ENCODE measurements around the gene PTPN4.
"Not testable (repeated sequence)": the region's sequence is repeated elsewhere in the genome, so short reads cannot be mapped to it uniquely, and the experiment has no call there.

The PTPN4 gene

DNA sequence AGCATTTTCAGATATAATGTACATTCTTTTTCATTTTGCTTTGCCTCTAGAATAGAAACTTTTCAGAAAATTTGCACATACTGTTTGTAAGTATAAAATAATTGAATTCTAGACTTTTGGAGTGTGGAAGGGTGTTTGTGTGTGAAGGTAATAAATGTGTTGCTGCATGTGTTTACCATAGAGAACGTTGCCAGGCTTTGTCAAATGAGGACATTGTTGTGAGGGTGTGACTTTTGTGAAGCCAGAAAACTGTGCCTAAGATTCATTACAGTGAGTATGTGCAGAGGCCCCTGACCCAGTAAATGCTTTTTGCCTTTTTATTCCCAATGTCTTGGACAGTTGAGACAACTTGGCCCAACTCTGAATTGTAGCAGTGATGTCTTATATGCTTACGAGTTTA is 222.8 kb downstream of the PTPN4 start:
- no peak for DNase-seq

DNA sequence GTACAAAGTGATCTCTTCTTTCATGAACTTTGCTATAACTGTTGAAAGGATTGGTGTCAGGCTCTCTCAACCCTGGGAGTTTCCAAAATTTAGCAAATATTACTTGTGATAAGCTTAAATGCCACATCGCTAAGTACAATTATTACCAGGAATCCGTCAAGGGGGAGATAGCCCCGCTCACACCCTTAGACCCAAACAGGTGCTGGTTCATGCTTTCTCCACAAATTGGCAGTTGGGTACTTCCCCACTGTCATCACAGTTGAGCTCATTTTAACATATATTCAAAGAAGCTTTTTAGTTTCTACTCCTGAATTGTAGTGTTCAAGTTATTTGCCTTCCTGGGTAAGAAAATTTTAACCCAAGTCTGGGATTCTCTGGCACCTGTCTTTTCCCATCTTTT is 223.4 kb downstream of the PTPN4 start:
- no peak for DNase-seq

DNA sequence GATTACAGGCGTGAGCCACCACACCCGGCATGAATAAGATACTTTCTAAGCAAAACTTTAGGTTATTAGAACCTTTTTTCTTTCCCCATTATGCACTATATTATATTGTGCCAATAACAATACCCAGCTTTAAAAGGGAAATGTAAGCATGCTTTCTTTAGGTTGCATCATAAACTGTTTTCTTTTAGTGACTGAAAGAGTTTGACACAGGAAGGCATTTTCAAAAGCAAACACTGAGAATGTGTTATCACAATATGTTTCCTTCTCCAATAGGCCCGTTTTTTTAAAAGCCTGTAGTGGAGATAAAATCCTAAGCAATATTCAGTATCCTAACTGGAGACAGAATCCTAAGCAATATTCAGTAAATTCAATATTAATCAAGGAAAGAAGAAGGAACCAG is 236.4 kb downstream of the PTPN4 start:
- no peak for DNase-seq

- not testable (repeated sequence) for DNase-seq
These were observed 237.5 kb downstream of the PTPN4 start for GRCh38 chr2:119996896-119997891.

DNA sequence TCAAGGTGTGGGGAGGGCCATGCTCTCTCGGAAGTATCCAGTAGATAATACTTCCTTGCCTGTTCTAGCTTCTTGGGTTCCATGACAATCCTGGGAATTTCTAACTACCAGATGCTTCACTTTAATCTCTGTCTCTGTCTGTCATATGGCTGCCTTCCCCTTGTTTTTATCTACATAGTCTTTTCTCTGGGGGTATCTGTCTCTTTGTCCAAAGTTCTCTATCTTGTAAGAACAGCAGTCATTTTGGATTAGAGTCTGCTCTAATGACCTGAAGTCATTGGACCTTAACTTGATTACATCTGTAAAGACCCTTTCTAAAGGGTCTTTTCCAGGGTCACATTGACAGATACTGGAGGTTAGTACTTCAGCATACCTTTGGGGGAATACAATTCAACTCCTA is 241.7 kb downstream of the PTPN4 start:
- no peak for DNase-seq

DNA sequence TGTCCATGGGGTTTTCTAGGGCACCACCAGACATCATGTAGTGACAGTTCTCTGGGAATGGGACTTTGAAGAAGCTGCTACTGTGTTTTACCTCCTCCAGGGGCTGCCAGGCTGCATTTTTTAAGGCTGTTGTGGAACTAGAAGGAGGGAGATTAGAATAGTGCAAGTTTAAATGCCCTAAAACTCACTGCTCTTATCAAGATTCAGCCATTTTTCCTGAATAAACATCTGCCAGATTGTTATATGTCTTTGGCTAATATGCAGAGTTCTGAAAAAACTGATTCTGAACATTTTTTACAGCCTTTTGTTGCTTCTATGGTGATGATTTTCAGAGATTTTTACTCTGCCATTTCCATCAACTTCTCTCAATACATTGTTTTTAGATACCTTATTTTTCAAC is 244.5 kb downstream of the PTPN4 start:
- DNase-seq: no peak

DNA sequence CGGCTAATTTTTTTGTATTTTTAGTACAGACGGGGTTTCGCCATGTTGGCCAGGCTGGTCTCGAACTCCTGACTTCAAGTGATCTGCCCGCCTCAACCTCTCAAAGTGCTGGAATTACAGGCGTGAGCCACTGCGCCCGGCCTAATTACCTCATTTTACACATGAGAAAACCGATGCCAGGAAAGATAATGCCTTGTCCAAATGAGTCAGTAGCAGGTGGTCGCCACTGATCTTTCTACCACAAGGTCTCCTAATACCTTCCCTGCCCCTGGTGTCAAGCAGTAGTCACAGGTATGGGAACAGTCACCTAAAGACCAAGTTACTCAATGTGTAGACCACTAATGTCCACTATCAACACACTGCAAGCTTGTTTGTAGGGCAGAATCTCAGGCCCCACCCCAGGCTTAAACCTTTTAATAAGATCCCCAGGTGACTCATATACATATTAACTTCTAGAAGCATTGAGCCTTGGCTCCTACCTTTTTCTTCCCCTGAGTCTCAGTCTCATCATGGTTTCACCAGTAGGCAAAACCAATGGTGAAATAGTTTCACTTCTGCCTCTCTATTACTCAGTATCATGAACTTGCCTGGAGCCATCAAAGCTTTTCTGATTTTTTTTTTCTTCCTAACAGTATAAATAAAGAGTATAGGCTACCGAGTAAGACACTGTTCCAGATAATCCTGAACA is 246.3 kb downstream of the PTPN4 start:
- DNase-seq: no peak

GRCh38 chr2:120007851-120008250 is 248.1 kb downstream of the PTPN4 start:
- DNase-seq: no peak

DNA sequence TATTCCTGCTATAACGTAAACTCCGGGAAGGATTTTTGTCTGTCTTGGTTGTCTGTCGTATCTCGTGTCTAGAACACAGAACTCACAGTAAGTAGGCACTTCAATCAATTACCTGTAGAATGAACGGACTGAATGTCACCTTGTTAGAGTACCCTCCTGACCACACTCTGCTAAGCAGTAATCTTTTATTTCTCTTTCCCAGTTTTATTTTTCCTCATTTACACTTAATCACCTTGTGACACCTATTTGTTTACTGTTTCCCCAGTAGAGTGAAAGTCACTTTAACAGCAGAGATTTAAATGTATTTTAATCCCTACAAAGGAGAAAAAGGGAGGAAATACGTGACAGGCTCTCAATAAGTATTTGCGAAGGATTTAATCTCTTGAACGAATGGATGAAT is 252.6 kb downstream of the PTPN4 start:
- DNase-seq: no peak

DNA sequence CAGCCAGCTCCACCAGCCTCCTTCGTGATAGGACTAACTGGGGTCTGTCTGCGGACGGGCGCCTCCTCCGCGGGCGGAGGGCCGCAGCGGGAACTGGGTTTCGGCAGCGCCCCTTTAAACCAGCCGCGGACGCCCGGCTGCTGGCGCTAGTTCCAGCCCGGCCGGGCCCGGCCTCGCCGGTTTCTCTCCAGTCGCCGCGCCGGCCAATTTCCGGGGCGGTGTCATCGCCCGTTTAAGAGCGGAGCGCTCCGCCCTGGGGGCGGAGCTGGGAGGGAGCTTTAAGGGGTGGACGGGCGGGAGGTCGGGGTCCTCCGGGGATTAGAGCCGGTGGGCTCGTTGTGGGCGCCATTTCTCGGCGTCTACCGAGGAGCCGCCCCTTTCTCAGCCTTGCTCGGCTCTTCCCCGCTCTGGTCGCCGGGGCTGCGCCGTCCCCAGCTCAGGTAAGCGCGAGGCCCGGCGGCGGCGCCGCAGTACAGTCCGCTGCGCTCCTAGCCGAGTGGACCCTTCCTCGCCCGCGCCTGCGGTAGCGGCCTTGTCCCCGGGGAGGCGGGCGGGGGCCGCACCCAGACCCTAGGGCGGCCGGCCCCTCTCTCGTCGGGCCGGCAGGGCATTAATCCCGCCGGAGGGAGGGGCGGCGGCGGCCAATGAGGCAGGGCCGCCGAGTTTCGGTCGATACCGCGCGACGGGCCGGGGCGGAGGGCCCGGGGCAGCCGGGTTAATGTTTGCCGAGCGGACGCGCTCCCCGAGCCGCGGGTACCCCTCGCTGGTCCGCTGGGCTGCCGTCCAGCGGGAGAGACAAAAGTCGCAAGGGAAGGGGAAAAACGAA is 253.3 kb downstream of the PTPN4 start, which contains the start of gene EPB41L5:
EPB41L5 (plus strand) TSS at position 307 of the 826 bp plus-strand sequence. CDS start 6,008 bp downstream, outside the sequence.
- peak; percentile 74 for DNase-seq

GRCh38 chr2:120013597-120014223 is 254.0 kb downstream of the PTPN4 start:
- DNase-seq: no peak

DNA sequence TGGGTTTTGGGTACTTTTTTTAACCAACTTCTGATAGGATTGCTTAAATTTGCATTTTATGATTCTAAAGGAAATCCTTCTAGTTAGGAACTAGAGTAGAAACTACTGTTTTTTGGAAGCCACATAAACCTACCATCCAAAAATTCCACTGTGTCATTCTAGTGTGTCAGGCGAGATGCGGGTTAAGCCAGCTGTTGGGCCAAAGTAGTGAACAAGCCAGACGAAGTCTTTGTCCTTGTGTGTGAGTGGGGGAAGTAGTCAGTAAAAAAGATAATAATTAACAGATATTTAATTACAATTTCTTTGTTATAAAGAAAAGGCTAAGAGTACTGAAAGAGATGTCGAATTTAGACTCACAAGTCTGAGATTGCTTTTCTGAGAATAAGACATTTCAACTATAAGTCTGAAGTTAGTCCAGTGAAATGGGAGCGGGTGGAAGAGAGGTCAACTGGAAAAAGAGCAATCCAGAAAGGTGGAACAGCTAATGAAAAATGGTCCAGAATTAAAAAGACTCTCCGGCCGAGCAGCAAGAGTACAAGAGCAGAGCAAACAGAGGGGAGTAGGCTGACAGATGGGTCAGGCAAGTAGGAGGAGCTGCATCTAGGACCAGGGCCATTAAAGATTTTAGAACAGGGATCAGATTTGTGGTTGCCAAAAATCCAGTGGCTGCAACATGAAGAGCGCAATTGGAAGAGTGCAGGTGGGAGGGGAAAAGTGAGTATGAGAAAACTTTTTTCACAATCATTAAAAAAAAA is 254.7 kb downstream of the PTPN4 start:
- no peak for DNase-seq

DNA sequence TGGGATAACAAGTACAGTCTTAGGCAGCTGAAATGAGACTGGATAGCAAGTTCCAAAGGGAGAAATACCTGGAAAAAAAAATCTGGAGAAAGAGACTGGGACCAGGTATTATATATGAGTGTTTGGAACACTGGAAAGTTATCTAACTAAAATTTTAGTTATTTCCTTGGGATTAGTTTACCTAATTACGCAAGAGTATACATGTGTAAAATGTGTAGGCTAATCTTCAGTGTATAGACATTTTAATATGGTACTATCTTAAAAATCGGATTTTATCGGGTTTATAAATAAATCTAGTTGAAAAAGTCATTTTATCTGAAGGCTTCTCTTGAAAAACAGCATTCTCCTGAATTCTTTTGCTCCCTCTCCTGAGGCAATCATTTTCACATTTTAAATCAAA is 257.1 kb downstream of the PTPN4 start:
- no peak for DNase-seq

GRCh38 chr2:120017201-120017600 is 257.5 kb downstream of the PTPN4 start:
- no peak for DNase-seq

DNA sequence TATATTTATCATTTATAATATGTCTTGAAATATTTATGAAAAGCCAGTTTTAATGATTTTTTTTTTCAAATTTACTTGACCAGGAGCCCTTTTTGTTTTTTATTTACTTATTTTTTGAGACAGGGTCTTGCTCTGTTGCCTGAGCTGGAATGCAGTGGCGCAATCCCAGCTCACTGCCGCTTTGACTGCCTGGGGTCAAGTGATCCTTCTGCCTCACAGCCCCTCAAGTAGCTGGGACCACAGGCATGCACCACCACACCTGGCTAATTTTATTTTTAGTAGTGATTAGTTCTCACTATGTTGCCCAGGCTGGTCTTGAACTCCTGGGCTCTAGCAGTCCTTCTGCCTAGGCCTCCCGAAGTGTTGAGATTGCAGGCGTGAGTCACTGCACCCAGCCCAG is 258.8 kb downstream of the PTPN4 start:
- DNase-seq: no peak

DNA sequence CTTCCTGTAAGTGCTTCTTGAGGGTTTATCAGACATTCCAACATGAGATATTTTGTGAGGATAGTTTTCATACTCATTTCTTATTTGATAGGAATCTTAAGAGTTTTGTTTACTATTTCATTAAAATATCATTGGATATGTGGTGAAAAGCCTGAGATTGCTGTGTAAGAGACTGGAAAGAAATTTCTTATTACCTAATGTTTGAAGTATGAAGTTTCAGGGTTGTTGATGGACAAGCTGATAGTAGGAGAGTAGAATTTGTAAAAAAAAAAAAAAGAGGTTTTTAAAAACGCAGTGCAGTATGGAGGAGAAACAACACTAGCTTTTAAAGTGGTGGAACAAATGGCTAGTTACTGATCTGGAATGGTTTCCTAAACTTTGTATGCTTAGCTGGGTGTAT is 260.8 kb downstream of the PTPN4 start:
- no peak for DNase-seq

- not testable (repeated sequence) for DNase-seq
These were observed 262.8 kb downstream of the PTPN4 start for GRCh38 chr2:120022505-120022904.

- DNase-seq: no peak
These were observed 267.2 kb downstream of the PTPN4 start for GRCh38 chr2:120026890-120027289.

GRCh38 chr2:120028795-120029194 is 269.1 kb downstream of the PTPN4 start:
- DNase-seq: no peak

DNA sequence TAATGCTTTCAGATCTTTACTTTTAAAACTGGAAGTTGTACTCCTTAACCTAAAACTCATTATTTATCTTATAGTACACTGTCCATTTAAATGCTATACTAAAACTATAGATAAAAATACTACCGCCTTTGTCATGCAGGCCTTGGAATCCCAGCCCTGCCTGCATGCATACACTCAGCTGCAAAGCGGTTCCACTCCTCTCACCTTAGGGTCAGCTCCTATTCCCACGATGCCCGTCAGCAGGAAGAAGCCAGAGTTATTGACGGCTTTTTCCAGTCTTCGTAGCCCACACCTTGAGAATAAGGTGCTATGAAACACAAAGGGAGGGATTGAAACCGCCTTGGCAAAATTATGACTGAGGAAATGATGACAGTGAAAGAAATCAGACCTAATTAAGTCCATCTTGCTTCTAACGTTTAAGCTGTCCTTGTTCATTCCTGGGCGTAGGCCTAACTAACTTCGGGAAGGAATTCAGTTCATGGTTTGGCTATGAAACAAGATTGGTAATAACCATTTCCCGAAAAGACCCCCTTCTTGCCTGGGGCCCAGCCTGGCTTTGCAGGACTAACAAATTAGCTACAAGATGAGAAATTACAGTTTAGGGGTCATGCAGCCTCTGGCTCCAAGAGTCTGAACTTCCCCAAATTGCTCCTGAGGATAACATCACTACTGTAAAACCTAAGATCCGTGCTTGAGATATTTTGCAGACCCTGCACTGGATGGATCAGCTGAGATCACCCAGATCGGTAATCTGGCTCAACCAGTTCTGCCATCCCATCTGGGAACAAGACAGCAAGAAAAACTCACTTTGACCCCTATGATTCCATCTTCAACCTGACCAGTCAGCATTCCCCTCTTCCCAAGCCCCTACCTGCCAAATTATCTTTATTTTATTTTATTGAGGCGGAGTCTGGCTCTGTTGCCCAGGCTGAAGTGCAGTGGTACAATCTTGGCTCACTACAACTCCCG is 270.2 kb downstream of the PTPN4 start:
- no peak for DNase-seq

- no peak for DNase-seq
These were observed 272.6 kb downstream of the PTPN4 start for GRCh38 chr2:120032297-120032696.
